8988T (cell line): ENCODE measurements around the gene ATP6V0B.

Experiments
- DNase-seq: peaks from one replicate; pipeline ENCODE4 v3.0.0; 2011

ATP6V0B gene

DNA sequence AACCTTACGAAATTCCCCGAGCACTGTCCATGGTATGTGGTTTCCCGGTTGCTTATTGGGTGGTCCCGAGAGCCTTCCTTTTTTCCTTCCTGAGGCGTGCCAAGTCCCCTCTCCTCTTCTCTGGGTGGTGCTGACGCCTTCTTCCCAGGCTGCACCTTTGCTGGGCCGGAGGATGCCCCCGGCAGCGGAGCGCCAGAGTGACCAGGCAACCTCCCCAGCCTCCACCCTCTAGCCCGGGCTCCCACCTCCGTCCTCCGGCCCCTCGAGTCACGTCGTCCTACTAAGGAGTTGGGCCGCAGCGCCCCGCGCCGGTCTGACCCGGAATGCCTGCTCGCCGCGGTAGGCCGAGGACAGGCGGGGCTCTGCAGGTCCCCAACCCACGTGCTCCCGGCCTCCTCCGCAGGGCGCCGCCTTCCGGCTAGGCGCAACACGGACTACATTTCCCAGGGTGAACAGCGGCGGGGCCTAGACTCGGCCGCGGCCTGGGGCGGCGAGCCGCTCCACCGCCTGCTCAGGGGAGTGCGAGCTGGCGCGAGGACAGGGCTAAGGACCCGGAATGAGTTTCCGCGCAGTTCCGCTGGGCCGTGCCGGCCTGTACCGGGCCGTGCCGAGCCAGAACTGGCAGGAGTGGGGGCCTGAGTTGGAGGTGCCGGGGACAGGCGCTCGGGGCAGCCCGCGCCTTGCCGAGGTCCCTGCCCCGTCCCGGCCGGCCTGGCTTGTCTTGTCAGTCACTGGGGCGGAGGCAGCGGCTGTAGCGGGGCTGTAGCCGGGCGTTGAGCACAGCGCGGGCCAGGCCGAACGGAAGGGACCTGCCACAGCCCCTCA is 28.3 kb upstream of the ATP6V0B start, which contains the start of gene IPO13:
Gene IPO13, plus strand, starts transcription at position 715 of the 825 bp plus-strand sequence. CDS start 651 bp downstream, outside the sequence.
- peak; percentile 94 for DNase-seq

DNA sequence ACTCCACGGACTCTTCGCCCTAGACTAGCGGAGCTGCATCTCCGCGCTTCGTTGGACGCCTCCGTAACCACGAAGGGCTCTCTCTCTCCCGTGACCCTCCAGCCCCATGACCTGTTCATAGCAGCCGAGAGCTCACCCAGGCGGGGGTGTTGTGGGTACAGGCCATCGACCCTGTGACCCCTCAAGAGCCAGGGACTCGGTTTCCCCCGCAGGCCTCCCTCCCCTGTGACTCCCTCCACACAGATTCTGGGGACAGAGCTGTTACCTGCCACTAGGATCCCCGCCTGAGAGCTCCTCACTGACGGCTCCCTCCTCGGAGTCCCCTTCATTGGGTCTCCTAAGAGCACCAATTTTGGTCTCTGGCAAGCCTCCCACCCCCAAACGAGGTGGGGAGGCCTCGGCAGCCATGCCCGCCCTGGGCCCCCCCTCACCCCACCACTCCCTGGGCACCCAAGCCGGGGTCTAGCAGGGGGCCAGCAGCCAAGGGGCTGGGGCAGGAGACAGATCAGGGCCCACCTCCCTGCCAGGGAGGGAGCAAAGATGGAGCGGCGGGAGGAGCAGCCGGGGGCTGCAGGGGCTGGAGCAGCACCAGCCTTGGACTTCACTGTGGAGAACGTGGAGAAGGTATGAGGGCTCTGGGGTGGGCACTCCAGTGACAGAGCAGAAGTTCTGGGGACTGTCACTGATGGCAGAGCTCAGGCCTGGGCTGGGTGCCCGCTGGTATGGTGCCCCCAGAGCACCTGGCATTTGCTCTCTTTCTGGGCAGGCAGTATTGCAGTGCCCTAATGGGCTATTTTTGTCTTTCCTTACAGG is 27.5 kb upstream of the ATP6V0B start:
- no peak for DNase-seq

DNA sequence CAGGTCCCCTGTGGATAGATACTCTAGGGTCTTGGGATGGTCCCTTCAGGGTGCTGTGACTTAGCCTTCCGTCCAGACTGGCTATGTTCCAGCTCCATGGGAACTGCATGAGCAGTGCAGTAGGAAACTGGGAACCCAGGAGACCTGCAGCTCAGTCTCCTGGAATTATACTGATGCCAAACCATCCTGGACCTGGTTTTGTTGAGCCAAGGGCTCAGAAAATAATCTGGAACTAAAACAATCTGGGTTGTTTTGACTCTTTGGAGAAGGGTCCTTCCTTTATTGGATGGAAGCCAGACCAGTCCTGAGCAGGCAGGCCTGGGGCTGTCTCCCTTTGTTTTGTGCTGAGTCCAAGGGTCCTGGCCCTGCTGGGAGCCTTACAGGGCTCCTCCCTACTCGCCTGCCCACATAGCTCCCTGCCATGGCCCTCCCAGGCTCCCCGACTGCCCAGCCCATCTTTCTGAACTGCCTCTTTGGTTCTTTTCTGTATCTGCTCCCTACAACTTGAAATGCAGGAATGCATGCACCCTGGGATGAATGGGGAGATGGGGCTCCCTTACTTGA is 26.8 kb upstream of the ATP6V0B start:
- no peak for DNase-seq

DNA sequence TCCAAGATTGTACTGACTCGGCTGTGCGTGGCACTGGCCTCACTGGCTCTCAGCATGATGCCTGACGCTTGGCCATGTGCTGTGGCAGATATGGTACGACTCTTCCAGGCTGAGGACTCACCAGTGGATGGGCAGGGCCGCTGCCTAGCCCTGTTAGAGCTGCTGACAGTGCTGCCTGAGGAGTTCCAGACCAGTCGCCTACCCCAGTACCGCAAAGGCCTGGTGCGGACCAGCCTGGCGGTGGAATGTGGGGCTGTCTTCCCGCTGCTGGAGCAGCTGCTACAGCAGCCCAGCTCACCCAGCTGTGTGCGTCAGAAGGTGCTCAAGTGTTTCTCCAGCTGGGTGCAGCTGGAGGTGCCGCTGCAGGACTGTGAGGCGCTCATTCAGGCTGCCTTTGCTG is 25.1 kb upstream of the ATP6V0B start:
- no peak for DNase-seq

DNA sequence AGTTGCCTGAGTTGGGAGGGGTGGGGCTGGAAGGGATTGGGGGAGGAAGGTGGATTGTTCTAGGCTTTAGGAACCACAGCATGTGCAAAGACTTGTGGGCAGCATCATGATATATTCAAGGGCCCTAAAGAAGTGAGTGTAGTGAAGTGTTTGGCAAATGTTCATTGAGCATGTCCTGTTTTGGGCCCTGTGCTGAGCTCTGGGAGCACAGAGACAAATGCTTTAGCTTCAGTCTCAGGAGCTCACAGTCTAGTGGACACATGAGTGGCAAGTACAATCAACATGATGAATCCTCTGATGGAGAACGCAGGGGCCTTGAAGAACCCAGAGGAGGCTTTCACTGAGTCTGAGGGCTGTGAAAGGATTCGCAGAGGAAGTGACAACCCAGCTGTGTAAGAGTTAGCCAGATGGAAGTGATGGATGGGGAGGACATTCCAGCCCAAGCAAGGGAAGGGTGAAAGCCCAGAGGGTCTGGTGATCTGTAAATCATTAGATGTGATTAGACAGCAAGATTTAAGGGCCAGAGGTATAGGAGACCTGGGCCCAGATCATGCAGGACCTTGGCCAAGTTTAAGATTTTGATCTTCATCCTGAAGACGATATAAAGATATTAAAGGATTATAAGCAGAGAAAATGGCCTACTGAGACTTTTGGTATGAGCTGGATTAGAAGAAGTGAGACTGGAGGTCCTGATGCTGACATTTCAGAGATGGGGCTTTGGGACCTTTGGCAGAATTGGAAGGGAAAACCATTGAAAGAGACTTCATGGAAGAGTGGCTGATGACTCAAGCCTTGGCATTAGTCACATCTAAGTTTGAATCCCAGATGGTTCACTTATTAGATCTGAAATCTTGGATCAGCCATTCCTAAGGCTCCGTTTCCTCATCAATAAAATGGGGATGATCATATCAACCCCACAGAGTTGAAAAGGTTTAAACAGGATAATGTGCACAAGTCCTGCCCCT is 23.5 kb upstream of the ATP6V0B start:
- no peak for DNase-seq

DNA sequence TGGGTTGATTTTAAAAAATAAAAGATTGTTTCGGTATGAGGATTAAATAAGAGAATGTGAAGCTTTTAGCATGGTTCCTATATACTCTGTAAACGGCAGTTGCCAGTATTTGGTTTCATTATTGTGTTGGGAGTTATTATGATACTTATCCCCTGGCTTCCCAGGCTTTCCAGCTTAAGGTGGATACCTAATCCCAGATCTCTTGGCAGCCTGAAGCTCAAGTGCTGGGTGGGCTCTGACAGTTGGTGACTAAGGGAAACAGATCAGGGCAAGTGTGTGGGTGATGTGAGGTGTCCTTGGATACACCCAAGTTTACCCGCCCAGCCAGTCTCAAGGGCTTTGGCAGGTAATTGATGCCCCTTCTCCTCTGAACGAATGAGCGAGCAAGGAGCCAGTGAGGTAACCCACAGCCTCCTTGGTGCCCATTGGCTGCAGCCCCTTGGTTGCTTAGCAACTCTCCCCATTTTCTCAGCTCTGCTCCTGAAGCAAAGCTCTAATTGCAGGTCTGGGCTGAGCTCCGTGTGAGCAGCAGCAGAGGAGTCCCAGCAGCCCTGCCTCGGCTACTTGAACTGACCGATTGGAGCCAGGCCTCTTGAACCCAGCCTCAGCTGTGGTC is 21.9 kb upstream of the ATP6V0B start:
- DNase-seq = no peak

DNA sequence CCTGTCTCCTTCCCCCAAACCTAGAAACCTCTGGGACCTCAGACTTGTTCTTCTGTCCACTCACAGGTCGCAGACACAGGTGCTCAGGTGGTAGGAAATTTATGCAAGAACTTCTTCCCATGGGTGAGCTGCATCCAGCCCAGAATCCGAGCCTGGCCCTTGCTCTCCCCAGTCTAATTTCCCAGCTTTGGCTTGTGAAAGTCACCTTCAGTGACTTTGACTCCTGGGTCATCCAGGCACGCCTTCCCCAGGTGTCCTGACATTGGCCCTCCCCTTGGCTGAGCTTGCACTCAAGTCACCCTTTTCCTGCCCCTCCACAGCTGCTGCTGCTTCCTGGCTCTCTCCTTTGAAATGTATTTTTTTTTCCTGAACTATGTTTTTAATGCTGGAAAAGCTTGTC is 21.4 kb upstream of the ATP6V0B start:
- DNase-seq = no peak

DNA sequence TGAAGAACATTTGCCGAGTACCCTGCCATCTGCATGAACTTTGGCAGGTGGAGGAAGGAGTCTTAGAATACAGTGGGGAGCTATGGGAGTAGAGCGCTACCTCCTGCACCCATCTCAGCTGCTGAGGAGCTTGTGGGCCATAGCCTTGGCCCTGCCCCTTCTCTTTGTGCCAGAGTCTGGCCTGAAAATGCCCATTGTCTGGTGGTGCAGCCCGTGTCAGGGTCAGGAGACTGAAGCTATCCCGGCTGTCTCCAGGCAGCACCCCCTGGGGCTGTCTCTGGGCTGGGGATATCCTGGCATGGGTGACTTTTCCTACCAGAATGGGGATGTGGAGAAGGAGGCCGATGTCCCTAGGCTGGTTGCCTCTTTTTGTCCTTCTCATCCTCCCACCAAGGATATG is 20.7 kb upstream of the ATP6V0B start:
- DNase-seq = no peak

DNA sequence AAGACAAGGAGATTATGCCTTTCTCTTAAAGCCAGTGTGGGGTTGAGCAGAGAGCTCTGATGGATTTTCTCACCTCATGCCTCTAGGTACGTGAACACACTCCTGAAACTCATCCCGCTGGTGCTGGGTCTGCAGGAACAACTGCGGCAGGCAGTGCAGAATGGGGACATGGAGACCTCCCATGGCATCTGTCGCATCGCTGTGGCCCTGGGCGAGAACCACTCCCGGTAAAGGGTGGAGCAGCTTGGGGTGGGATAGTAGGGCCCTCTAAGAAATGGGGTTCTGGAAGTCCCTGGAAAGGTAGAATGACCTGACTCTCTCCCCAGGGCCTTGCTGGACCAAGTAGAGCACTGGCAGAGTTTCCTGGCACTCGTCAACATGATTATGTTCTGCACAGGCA is 18.5 kb upstream of the ATP6V0B start:
- no peak for DNase-seq

DNA sequence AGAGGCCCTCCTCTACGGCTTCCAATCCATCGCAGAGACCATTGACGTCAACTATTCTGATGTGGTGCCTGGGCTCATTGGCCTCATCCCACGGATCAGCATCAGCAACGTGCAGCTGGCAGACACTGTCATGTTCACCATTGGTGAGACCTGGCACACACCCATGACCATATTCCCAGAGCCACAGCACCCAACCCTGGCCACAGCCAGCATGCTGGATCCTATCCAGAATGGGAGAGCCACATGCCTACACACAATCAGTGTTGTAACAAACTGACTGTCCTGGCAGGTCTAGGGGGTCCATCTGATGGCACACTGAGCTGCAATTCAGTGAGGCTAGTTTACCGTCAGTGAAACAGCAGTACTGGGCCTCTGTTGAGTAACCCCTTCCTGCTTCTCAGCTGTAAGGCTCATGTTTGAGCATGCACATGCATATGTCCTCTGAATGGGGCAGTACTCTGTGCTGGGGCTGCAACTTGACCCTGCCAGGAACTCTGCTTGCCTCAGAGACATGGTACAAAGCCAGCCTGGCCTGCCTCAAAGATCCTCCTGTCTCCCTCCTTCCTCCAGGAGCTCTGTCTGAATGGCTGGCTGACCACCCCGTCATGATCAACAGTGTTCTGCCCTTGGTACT is 17.2 kb upstream of the ATP6V0B start:
- no peak for DNase-seq

DNA sequence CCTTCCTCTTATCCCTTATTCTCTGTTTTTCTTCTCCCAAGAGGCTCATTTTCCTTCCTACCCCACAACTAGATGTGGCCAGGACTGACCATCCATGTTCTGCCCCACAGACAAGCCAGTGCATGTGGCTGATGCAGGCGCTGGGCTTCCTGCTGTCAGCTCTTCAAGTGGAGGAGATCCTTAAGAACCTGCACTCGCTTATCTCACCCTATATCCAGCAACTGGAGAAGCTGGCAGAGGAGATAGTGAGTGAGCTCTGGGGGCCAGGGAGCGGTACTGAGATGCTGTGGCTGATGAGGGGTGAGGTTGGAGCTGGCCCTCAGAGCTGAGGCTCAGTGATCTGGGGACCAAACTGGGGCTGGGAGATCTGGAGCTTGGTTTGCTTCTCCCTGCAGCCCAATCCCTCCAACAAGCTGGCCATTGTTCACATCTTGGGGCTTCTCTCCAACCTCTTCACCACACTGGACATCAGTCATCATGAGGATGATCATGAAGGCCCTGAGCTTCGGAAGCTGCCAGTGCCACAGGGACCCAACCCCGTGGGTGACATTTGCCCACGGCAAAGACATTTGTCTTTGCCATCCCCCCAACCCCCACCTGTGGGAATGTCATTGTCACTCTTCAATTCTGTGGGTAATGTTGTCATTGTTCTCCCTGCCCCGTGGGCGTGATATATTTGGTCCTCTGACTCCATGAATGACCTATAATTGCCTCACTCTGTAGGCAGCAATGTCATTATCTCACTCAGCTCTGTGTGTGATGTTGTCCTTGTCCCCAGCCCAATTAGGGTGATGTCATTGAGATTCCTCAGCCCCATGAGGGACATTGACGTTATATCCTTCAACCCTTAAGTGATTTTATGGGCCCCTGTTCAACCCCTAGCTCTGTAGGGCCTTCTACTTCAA is 16.2 kb upstream of the ATP6V0B start:
- DNase-seq = no peak

DNA sequence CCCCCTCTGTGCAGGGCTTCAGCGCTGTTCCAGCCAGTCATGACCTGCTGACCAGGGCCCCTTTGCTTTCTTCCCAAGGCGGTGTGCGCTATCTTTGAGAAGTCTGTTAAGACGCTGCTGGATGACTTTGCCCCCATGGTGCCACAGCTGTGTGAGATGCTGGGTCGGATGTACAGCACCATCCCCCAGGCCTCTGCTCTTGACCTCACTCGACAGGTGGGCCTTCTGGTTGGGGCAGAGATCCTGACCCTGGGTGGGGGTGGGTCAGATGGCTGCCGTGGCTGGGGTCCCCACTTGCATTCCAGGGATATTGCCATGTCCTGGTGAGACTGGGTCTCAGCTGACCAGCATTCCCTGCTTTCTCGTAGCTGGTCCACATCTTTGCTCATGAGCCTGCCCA is 14.0 kb upstream of the ATP6V0B start:
- DNase-seq = no peak

DNA sequence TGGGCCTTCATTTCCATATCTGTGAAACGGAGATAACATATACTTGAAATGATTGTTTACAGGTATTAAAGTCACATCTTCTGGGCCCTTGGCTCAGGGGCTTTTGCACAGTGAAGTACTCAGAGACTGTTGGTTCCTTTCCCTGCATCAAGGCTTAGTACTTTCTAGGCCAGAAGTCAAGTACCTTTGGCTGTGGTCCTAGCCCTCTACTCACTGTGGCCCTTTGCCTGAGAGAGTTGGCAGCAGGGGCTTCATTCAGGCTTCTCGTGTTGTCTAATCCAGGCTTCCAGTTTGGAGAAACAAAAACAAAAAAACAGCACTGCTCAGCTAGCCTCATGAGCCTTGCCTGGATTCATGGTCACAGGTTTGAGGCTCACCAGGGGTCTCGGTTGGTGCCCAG is 13.1 kb upstream of the ATP6V0B start:
- no peak for DNase-seq

DNA sequence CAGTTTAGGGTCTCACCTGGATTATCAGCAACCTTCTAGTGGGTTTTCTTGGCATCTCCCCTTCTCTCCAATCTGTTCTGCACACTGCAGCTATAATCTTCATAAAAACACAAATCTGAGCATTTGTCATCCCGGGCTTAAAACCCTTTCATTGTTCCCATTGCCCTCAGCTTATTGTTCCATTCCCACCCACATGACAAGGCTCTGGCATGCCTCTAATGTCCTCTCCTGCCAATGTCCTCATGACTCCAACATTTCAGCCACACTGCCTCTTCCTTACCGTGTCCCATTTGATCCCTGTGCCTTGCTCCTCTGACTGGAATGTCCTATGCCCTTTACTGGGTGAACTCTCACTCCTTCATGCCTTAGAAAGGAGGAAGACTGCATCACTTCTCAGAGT is 12.4 kb upstream of the ATP6V0B start:
- no peak for DNase-seq

DNA sequence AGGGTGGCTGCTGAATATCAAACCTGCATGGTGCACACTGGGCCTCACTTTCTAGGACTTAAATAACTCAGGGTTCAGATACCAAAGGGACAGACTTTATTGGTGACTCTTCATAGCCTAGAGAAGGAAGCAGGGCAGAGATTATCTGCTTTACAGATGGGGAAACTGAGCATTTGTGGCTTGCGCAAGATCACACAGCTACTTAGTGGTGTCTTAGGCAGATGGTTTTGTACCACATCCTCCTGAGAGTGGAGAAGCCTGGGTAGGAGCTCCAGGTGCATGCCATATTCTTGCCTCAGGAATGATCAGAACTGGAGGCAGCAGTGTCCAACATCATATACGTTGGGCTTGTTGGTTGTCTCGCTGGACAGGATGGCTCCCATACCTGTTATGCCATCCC is 11.8 kb upstream of the ATP6V0B start:
- DNase-seq = no peak

DNA sequence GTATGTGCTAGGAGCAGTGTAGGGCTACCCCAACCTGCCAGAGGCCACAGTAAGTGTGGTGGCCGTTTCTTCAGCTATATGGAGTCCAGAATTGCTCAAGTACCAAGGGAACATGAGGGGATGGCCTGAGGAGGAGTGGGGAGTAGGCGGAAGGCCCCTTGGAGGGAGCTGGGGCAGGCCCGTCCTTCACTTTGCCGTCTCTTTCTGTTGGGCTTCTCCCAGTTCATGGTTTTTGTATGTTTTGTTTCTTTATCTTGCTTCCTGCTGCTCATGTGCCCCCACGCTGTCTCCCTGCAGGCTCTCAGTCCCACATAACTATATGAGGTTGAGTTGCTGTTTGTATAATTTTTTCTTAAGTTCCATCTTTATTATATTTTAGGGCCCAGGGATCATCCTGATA is 10.9 kb upstream of the ATP6V0B start:
- DNase-seq = no peak

DNA sequence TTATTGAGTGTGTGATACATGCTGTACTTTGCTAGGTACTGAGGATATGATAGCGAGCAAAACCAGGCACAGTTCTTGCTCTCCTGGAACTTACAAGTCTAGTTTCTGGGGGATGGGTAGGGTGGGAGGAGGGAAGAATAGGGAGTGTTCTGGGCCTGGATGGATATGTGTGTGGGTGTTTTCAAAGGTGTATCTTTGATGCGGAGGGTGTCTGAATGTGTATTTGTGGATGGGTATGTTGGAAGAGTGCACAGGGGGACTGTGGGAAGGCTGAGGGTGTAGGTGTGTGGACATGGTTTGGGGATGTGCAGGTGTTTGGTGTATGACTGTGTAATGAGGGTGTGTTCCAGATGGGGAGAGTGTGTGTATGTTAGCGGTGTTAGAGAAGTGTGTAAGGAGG is 9.4 kb upstream of the ATP6V0B start:
- DNase-seq = no peak

DNA sequence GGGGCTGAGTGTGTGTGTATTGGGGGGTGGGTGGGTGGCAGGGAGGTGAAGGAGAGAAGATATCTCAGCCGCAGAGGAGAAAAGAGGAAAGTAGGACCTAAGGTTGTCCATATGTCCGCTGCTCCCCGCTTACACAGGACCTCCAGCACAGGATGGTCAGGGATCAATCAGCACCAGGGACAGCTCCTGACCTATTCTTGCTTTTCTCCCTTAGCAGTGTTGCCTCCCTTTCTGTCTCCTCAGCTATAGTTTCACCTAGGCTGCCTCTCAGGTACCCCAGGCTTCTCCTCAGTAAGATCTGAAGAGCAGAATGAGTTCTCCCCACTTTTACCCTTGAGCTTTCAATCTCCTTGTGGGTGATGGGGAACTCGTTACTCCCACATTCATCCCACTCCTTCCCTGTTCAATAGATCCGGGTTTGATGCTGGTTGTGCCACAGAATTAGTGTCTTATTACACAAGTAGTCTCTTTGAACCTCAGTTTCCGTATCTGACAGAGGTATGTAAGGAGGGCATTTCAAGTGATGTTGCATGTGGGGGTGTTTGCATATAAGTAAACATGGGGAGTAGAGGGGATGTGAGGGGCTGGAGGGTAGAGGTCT is 6.3 kb upstream of the ATP6V0B start:
- no peak for DNase-seq

DNA sequence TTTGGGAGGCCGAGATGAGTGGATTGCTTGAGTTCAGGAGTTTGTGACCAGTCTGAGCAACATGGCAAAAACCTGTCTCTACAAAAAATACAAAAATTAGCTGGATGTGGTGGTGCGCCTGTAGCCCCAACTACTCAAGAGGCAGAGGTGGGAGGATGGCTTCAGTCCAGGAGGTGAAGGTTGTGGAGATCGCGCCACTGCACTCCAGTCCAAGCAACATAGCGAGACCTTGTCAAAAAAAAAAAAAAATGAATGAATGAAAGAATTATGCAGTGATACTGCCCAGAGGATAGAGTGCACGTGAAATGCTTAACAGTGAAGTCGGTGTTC is 5.4 kb upstream of the ATP6V0B start:
- DNase-seq = no peak

DNA sequence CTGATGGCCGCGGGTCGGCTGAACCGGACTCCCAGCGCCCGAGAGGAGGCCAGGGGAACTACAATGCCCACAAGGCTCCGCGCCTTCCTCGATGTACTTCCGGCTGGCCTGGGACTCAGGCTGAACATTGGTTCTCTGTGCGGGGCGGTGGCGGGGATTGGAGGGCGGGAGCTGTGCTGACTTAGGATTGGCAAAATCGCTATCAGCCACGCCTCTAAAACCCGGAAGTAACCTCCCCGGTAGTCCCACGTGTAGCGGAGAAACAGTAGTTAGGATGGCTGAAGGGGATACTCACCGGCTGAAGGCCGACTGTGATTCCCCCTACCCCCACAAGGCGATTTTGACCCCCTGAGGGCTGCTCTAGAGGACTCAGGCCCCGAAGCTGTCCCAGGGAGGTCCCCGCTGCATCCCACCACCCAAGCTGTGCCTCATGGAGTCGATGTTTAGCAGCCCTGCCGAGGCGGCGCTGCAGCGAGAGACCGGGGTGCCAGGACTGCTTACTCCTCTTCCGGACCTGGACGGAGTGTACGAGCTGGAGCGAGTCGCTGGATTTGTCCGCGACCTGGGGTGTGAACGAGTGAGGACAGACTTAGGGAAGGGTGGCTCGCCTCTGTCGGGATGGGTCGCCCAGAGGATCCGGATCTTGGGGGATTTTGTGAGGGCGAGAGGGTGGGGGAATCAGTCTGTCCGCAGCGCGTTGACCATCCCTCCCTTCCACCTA is 4.9 kb upstream of the ATP6V0B start, which contains the start of gene DPH2:
Gene DPH2, plus strand, starts transcription at position 265 of the 721 bp plus-strand sequence. Its CDS starts 166 bp downstream, at position 431.
- DNase-seq = peak; percentile 93
